ENCODE results near the gene PRKCB.
"Not testable (repeated sequence)": the region's sequence is repeated elsewhere in the genome, so short reads cannot be mapped to it uniquely, and the experiment has no call there.

The PRKCB gene

DNA sequence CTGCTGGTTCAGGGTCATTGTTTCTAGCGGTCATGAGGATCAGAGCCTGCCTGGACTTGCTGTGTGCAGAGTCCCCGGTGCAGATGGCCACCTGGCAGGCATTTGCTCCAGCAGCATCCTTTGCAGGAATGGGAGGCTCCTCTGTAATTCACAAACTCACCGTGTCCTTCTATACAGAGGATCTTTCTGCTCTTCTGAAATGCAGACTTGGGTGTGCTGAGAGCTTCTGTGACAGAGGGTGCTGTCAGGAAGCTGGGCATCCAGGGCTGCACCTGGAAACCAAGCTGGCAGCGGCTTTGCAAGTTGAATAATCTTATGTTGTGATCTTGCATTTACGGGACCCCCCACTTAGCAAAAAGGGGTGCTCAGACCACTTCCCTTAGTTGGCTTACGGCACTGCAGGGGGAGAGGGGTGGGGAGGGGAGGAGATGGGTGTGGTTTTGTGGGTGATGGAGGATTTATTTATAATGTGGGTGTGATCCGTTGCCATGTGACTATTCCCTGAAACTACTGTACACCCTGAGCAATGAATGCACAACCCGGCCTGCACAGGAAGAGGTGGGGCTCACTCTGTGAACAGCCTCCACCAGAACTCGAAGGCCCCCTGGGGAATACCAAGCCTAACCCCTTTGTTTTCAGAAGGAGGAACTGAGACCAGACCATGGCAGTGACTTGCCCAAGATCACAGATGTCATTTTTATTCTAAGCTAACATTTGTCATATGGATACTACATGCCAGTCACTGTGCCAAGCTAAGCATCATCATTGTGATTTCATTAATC is 178.3 kb downstream of the PRKCB start:
- DNase-seq (ENCODE audit: low spot score) = no peak
- H3K27ac ChIP-seq = no peak overlapping the region
- no peak overlapping the region for H3K4me3 ChIP-seq
- no peak for TF ChIP-seq CTCF (IDR thresholded peaks at IDR 0.05)

DNA sequence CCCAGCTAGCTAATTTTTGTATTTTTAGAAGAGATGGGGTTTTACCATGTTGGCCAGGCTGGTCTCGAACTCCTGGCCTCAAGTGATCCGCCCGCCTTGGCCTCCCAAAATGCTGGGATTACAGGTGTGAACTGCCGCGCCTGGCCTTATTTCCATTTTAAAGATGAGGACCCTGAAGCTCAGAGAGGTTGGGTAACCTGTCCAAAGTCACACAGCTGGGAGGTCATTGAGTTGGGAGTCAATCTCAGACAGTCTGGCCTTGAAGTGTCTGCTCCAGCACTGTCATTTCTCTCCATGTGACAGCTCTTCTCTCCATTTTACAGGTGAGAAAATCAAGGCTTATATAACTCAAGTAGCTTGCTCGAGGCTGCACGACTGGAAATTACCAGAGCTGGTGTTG is 179.2 kb downstream of the PRKCB start:
- not testable (repeated sequence) for H3K27ac ChIP-seq; H3K4me3 ChIP-seq; DNase-seq (ENCODE audit: low spot score)

DNA sequence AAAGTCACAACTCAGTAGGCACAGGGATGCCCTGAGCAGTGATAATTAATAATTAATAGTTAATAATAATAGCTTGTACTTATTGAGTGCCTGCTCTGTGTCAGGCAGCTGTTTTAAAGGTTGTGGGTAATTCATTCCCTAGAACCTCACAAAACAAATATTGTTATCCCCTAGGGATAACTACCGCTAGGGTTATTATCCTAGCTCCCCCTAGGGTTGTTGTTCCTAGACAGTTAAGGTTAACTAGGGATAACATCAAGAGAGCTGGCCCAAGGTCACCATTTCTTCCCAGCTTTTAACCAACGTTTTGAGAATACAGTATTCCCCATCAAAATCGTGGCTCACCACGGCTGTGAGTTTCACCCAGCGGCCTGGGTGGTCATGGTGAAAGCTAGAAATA is 180.1 kb downstream of the PRKCB start:
- no peak for DNase-seq (ENCODE audit: low spot score)
- Histone ChIP-seq H3K4me3 (no peak overlapping the region), H3K27ac (no peak overlapping the region)
- no peak for TF ChIP-seq CTCF (IDR thresholded peaks at IDR 0.05)

- DNase-seq (ENCODE audit: low spot score) = no peak
- Histone ChIP-seq H3K27ac (no peak overlapping the region), H3K4me3 (no peak overlapping the region)
- no peak for TF ChIP-seq CTCF (IDR thresholded peaks at IDR 0.05)
These were observed 182.7 kb downstream of the PRKCB start for GRCh38 chr16:24018485-24018884.

GRCh38 chr16:24022797-24023196 is 187.0 kb downstream of the PRKCB start:
- TF ChIP-seq CTCF (IDR thresholded peaks at IDR 0.05) = no peak
- Histone ChIP-seq H3K4me3 (no peak overlapping the region), H3K27ac (no peak overlapping the region)
- no peak for DNase-seq (ENCODE audit: low spot score)

DNA sequence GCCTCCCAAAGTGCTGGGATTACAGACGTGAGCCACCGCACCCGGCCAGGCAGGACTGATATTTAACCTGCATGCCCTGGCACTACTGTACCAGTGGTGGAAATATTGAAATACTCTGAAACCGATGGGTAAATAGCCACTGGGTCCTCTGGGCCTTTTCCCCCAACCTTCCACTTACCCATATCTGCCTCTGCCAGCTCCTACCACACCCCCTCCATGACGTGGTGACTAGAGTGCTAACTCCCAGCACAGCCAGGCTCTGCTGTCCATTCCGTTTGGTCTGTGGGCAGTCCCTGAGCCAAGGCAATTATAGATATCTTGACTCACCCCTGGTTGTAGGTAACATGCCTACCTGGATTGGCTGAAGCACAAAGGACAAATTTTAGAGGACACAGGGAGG is 187.8 kb downstream of the PRKCB start:
- no peak overlapping the region for H3K27ac ChIP-seq
- TF ChIP-seq CTCF (IDR thresholded peaks at IDR 0.05) = no peak
- no peak for DNase-seq (ENCODE audit: low spot score)
- H3K4me3 ChIP-seq = no peak overlapping the region

DNA sequence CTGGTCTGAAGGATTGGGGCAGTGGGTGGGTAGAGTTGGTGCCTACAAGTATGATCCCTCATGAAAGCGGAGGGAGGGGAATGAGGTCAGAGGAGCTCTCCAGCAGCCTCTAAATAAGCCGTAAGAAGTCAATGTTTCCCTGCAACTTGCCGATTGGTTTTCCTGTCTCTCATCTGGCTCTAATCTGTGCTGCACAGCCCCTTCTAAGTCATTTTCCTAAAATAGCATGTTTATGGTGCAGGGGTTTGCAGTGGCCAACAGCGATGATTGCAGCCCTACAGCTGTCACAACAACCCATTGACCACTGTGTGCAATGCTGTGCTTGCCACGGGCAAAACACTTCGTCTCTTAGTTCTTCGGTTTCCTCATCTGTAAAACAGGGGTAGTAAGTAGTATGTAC is 189.2 kb downstream of the PRKCB start:
- no peak overlapping the region for H3K4me3 ChIP-seq
- no peak overlapping the region for H3K27ac ChIP-seq
- TF ChIP-seq CTCF (IDR thresholded peaks at IDR 0.05) = no peak
- no peak for DNase-seq (ENCODE audit: low spot score)
